Bronchial epithelial cell (primary cell): Measurements from ENCODE around the gene ZNF335. TPM values are rescaled to one million over a fixed set of nuclear protein-coding genes. Genes with fewer than 3 reads are reported as not detected.
A peak's percentile ranks its signal among the peaks of the same experiment; 100 is the strongest.
"Not testable (repeated sequence)": the region's sequence is repeated elsewhere in the genome, so short reads cannot be mapped to it uniquely, and the experiment has no call there.

Experiments used
- DNase-seq: peaks from one replicate; pipeline ENCODE4 v3.0.0-alpha.2; 2010; ENCODE audit warnings: low read depth
- FAIRE-seq: peaks from 2 replicates; lab custom pipeline; 2011; peaks lifted over from hg19 to GRCh38; lab: Jason Lieb, UNC
- H3K27me3 ChIP-seq: 2 replicates; pipeline ENCODE4 v1.5.1; 2011; ENCODE audit warnings: low read length; ENCODE audit not compliant: control insufficient read depth, insufficient read depth
- H3K36me3 ChIP-seq: 2 replicates; pipeline ENCODE4 v1.5.1; 2011; ENCODE audit warnings: low read length; ENCODE audit not compliant: control insufficient read depth, insufficient read depth
- H3K4me3 ChIP-seq: 2 replicates; pipeline ENCODE4 v1.5.1; 2011; ENCODE audit warnings: mild to moderate bottlenecking, low read depth, low read length, control low read depth
- total RNA-seq: library from RNA; depleted of rRNA; stranded (reverse); fragments of >200 nt; gene quantifications from 2 replicates; pipeline ENCODE4 v1.2.1, GENCODE V29; 2014
- TF ChIP-seq, protein P1 (sequence below): IDR thresholded peaks from 2 replicates; pipeline ENCODE4 v1.5.1; 2011; ENCODE audit warnings: mild to moderate bottlenecking, moderate library complexity, low read length, control low read depth, inconsistent platforms; ENCODE audit not compliant: insufficient read depth, severe bottlenecking

ZNF335 gene
- total RNA-seq, 1 donor from 2014 or later: 10.3 TPM

DNA sequence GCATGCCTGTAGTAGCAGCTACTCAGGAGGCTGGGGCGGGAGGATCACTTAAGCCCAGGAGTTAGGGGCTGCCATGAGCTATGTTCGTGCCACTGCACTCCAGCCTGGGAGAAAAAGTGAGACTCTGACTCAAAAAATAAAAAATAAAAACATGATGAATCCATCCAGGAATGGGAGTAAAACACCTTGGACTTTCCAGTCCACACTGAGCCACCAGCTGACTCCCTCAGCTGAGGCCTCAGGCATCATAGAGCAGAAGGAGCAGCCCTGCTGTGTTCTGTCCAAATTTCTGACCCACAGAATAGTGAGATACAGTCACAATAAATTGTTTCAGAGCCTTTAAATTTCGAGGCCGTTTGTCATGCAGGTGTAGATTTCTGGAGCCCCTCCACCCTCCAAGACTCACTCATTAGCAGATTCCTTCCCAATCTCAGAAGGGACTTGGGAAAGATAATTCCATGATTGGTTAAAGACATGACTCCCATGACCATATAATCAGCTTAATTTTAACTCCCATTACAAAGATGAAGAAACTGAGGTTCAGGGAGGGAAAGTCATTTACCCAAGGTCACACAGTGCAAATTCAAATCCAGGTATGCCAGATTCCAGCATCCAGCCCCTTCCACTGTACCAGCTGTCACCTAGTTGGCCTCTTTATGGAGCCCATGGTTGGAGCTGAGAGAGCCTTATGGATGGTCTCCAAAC lies 27.7 kb upstream of the ZNF335 start:
- H3K27me3 ChIP-seq: no peaks in the 10 kb centered on the region
- no peak for DNase-seq
- TF ChIP-seq, protein P1, sequence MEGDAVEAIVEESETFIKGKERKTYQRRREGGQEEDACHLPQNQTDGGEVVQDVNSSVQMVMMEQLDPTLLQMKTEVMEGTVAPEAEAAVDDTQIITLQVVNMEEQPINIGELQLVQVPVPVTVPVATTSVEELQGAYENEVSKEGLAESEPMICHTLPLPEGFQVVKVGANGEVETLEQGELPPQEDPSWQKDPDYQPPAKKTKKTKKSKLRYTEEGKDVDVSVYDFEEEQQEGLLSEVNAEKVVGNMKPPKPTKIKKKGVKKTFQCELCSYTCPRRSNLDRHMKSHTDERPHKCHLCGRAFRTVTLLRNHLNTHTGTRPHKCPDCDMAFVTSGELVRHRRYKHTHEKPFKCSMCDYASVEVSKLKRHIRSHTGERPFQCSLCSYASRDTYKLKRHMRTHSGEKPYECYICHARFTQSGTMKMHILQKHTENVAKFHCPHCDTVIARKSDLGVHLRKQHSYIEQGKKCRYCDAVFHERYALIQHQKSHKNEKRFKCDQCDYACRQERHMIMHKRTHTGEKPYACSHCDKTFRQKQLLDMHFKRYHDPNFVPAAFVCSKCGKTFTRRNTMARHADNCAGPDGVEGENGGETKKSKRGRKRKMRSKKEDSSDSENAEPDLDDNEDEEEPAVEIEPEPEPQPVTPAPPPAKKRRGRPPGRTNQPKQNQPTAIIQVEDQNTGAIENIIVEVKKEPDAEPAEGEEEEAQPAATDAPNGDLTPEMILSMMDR: no peak
- no peak for FAIRE-seq
- H3K36me3 ChIP-seq: no peaks in the 10 kb centered on the region
- no peak overlapping the region for H3K4me3 ChIP-seq

DNA sequence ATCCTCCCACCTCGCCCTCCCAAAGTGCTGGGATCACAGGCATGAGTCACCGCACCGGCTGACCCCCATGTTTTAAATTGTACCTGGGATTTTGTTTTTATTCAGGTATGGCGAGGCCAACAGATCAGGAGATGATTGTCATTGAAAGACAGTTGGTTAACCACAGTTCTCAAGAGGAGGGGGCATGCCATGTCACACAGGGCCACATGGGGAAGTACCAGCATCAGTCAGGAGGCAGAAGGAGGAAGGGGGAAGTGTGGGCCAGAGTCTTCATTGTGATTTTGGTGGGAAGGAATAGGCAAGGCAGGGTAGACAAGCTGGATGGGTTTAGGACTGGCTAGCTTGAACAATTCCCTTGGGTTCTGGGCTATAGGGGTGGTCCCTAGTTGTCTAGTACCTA lies 26.8 kb upstream of the ZNF335 start:
- H3K4me3 ChIP-seq: no peak overlapping the region
- FAIRE-seq: no peak
- no peaks in the 10 kb centered on the region for H3K27me3 ChIP-seq
- no peak for DNase-seq
- no peaks in the 10 kb centered on the region for H3K36me3 ChIP-seq
- TF ChIP-seq, protein P1: no peak

DNA sequence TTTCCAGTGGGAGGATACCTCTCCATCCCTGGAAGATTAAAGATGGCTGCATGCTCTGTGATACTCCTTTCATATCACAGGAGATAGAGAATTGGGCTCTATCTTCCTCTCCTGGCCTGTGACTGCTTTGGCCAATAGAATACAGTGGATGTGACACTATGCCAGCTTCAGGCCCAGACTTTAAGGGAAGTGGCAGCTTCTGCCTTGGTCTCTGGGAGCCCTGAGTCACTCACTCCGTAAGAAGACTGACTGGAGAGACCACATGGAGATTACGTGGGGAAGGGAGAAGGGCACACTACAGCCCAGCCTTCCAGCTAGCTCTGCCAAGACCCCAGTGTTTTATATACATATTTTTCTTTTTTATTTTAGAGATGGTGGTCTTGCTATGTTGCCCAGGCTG lies 26.3 kb upstream of the ZNF335 start:
- no peak overlapping the region for H3K4me3 ChIP-seq
- no peaks in the 10 kb centered on the region for H3K36me3 ChIP-seq
- no peak for DNase-seq
- TF ChIP-seq, protein P1: no peak
- FAIRE-seq: no peak
- no peaks in the 10 kb centered on the region for H3K27me3 ChIP-seq

DNA sequence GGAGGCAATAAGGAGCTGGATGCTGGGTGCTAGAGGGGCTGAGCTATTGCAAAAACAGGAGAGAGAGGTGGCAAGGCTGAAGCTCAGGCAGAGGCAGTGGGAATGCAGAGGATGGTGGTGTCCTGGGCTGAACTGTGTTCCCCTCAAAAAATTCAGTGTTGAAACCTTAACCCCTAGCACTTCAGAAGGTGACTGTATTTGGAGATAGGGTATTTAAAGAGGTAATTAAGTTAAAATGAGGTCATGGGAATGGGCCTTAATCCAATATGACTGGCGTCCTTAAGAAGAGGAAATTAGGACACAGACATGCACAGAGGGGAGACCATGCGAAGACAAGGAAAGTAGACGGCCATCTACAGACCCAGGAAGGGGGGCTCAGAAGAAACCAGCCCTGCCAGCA lies 25.2 kb upstream of the ZNF335 start:
- TF ChIP-seq, protein P1: no peak
- no peaks in the 10 kb centered on the region for H3K27me3 ChIP-seq
- DNase-seq: no peak

DNA sequence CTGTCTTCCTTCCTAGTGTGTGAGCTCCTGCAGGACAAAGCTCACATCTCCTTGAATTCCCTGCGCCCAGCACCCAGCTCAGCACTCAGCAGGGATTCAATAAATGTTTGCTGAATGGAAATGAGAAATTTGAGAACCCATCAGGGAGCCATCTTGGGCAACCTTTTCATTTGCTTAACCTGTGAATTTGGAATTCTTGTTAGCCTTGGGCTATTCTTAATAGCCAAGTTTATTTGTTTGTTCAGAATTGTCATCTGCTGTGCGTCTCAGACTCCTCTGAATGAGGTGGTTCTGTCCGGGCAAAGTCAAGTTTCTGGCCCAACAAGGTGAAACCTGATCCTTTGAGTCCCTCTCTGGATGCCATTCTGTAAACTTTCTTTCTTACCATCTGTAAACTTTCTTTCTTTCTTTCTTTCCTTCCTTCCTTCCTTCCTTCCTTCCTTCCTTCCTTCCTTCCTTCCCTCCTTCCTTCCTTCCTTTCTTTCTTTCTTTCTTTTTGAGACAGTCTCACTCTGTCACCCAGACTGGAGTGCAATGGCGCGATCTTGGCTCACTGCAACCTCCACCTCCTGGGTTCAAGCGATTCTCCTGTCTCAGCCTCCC lies 23.6 kb upstream of the ZNF335 start:
- not testable (repeated sequence) for H3K27me3 ChIP-seq, FAIRE-seq, H3K4me3 ChIP-seq, H3K36me3 ChIP-seq
- DNase-seq: peak; percentile 51

More for the DNA sequence above, 25.2 kb upstream of the ZNF335 start:
- Histone ChIP-seq H3K4me3 (no peak overlapping the region), H3K36me3 (no peaks in the 10 kb centered on the region)
- FAIRE-seq: no peak

DNA sequence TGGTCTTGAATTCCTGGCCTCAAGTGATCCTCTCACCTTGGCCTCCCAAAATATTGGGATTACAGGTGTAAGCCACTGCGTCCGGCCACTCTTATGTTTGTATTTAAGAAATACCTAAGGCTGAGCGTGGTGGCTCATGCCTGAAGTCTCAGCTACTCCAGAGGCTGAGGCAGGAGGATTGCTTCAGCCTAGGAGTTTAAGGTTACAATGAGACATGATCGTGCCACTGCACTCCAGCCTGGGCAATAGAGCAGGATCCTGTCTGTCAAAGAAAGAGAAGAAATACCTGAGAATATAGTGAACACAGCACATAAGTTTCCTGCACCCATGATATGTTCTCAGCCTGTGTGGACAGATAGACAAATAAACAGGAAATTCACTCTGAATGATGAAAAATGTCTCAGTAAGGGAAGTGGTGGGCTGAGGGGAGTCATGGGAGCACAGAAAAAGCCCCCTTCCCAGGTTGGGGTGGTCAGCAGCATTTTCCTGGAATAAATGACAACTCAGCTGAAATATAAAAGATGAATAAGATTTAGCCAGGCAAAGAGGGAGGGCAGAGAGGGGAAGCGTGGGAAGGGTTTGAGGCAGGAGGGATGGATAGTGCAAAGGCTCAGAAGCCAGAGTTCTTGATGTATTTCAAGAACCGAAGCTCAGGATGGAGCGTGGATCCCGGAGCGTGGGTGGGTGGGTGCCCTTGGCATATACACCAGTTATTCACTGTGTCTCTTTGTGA lies 22.9 kb upstream of the ZNF335 start:
- DNase-seq: peak; percentile 40

More for the DNA sequence above, 22.9 kb upstream of the ZNF335 start:
- no peak overlapping the region for H3K4me3 ChIP-seq
- FAIRE-seq: no peak
- no peaks in the 10 kb centered on the region for H3K27me3 ChIP-seq
- TF ChIP-seq, protein P1: no peak
- H3K36me3 ChIP-seq: no peaks in the 10 kb centered on the region
